H1 (cell line): Measurements from ENCODE around the gene HEPHL1. TPM values are rescaled to one million over a fixed set of nuclear protein-coding genes. Genes with fewer than 3 reads are reported as not detected.

Source experiments
- CTCF ChIA-PET: fragments of 300-600 bp; sonication (Branson Sonifier 250); formaldehyde crosslinking; loops from one replicate; lab custom pipeline; 2021; ENCODE audit not compliant: partially characterized antibody; lab: Charles Lee
- POLR2A ChIA-PET: fragments of 300-600 bp; sonication (Branson Sonifier 250); formaldehyde crosslinking; loops from one replicate; lab custom pipeline; 2021; ENCODE audit warnings: inconsistent platforms; ENCODE audit not compliant: partially characterized antibody; lab: Charles Lee
- DNase-seq, 2 experiments: peaks; one replicate each; pipeline versions ENCODE4 v3.0.0 to v3.0.0-alpha.2; 2010 to 2022; ENCODE audit warnings: low spot score in 2 of 2, low read depth in 1 of 2, mixed read lengths in 1 of 2
- FAIRE-seq: peaks from 2 replicates; lab custom pipeline; 2011; peaks lifted over from hg19 to GRCh38; lab: Jason Lieb, UNC
- H2AFZ ChIP-seq: 2 replicates; pipeline ENCODE4 v1.8.1; 2012; ENCODE audit warnings: low read length, inconsistent platforms
- H2AK5ac ChIP-seq: 2 replicates; pipeline ENCODE4 v1.6.1; 2013; ENCODE audit warnings: low read depth, low read length
- H2BK120ac ChIP-seq: replicated peaks from 2 replicates; pipeline ENCODE3; 2013; ENCODE audit warnings: low read depth, low read length, inconsistent platforms
- H2BK12ac ChIP-seq: 2 replicates; pipeline ENCODE4 v1.6.1; 2013; ENCODE audit warnings: low read depth, low read length
- H2BK15ac ChIP-seq: 2 replicates; pipeline ENCODE4 v1.6.1; 2013; ENCODE audit warnings: low read length
- H2BK20ac ChIP-seq: 2 replicates; pipeline ENCODE4 v1.6.1; 2013; ENCODE audit warnings: low read length
- H2BK5ac ChIP-seq: 2 replicates; pipeline ENCODE4 v1.6.1; 2013; ENCODE audit warnings: low read depth, low read length
- H3K14ac ChIP-seq: 2 replicates; pipeline ENCODE4 v1.6.1; 2013; ENCODE audit warnings: inconsistent platforms; ENCODE audit not compliant: insufficient read length
- H3K18ac ChIP-seq: 2 replicates; pipeline ENCODE4 v1.6.1; 2013; ENCODE audit warnings: low read length; ENCODE audit errors: extremely low read depth
- H3K23ac ChIP-seq: 2 replicates; pipeline ENCODE4 v1.6.1; 2013; ENCODE audit warnings: inconsistent platforms; ENCODE audit not compliant: insufficient read length
- H3K23me2 ChIP-seq: 2 replicates; pipeline ENCODE4 v1.6.1; 2013; ENCODE audit warnings: low read depth, low read length
- H3K27ac ChIP-seq: 2 replicates; pipeline ENCODE4 v1.6.1; 2011; ENCODE audit warnings: low read depth, low read length, inconsistent platforms
- H3K27me3 ChIP-seq, 4 experiments: replicated peaks in 1 of 4; 1 replicate in 1 of 4; 2 replicates in 3 of 4; pipeline versions ENCODE4 v1.6.1 to v1.8.1; 2011 to 2013; ENCODE audit warnings: low read length in 3 of 4, mild to moderate bottlenecking in 3 of 4, inconsistent platforms in 2 of 4, mixed read lengths in 2 of 4, moderate library complexity in 1 of 4; ENCODE audit not compliant: control insufficient read depth in 3 of 4, insufficient read depth in 3 of 4; ENCODE audit errors: extremely low read depth in 1 of 4
- H3K36me3 ChIP-seq, 4 experiments: 2 replicates each; pipeline versions ENCODE4 v1.6.1 to v1.8.1; 2011 to 2013; ENCODE audit warnings: mild to moderate bottlenecking in 4 of 4, low read length in 3 of 4, moderate library complexity in 2 of 4, control low read depth in 1 of 4, inconsistent platforms in 1 of 4; ENCODE audit not compliant: insufficient read depth in 4 of 4, control insufficient read depth in 2 of 4
- H3K4ac ChIP-seq: replicated peaks from 2 replicates; pipeline ENCODE3; 2013; ENCODE audit warnings: low read length, low read depth, mixed read lengths, inconsistent platforms; ENCODE audit not compliant: insufficient read length
- H3K4me1 ChIP-seq, 4 experiments: replicated peaks in 1 of 4; 1 replicate in 1 of 4; 2 replicates in 3 of 4; pipeline versions ENCODE4 v1.6.1 to v1.8.1; 2011 to 2013; ENCODE audit warnings: low read length in 3 of 4, inconsistent platforms in 2 of 4, mixed read lengths in 1 of 4; ENCODE audit not compliant: insufficient read depth in 4 of 4, control insufficient read depth in 3 of 4
- H3K4me2 ChIP-seq, 2 experiments: 2 replicates each; pipeline versions ENCODE4 v1.6.1 to v1.8.1; 2011 to 2013; ENCODE audit warnings: low read depth in 2 of 2, low read length in 2 of 2, control low read depth in 1 of 2, inconsistent platforms in 1 of 2, mild to moderate bottlenecking in 1 of 2; ENCODE audit not compliant: insufficient read depth in 1 of 2
- H3K4me3 ChIP-seq, 4 experiments: fragments of 200-600, 300-600 bp in 1 of 4; sonication (generic), shearing (Covaris generic), sonication (Bioruptor Twin) in 1 of 4; 2 replicates each; pipeline versions ENCODE4 v1.5.1 to v1.8.1; 2011 to 2016; ENCODE audit warnings: low read length in 4 of 4, low read depth in 3 of 4, control low read depth in 2 of 4, inconsistent platforms in 2 of 4, mild to moderate bottlenecking in 2 of 4, mixed read lengths in 1 of 4, moderate library complexity in 1 of 4; ENCODE audit not compliant: insufficient read depth in 2 of 4; ENCODE audit errors: extremely low read depth in 1 of 4
- H3K56ac ChIP-seq: replicated peaks from 2 replicates; pipeline ENCODE3; 2013; ENCODE audit warnings: low read depth, mild to moderate bottlenecking, mixed read lengths, low read length, inconsistent platforms; ENCODE audit not compliant: insufficient read length
- H3K79me1 ChIP-seq: 2 replicates; pipeline ENCODE4 v1.6.1; 2013; ENCODE audit warnings: low read depth, low read length, control low read depth
- H3K79me2 ChIP-seq, 2 experiments: 2 replicates each; pipeline versions ENCODE4 v1.6.1 to v1.8.1; 2012 to 2013; ENCODE audit warnings: low read length in 2 of 2, mild to moderate bottlenecking in 2 of 2, inconsistent platforms in 1 of 2; ENCODE audit not compliant: insufficient read depth in 2 of 2, control insufficient read depth in 1 of 2
- H3K9ac ChIP-seq, 4 experiments: replicated peaks in 1 of 4; 1 replicate in 1 of 4; 2 replicates in 3 of 4; pipeline versions ENCODE4 v1.6.1 to v1.8.1; 2011 to 2013; ENCODE audit warnings: low read depth in 3 of 4, low read length in 3 of 4, control low read depth in 2 of 4, mild to moderate bottlenecking in 2 of 4, moderate library complexity in 2 of 4, inconsistent platforms in 1 of 4; ENCODE audit errors: extremely low read depth in 1 of 4
- H3K9me3 ChIP-seq, 2 experiments: 2 replicates each; pipeline versions ENCODE4 v1.6.1 to v1.8.1; 2012 to 2013; ENCODE audit warnings: mild to moderate bottlenecking in 2 of 2, moderate library complexity in 2 of 2, control low read depth in 1 of 2, inconsistent platforms in 1 of 2, low read depth in 1 of 2, low read length in 1 of 2, mixed read lengths in 1 of 2; ENCODE audit not compliant: insufficient read depth in 2 of 2
- H4K20me1 ChIP-seq, 2 experiments: replicated peaks in 1 of 2; 2 replicates each; pipeline versions ENCODE3 to v1.8.1; 2011 to 2013; ENCODE audit warnings: inconsistent platforms in 2 of 2, low read length in 2 of 2, mild to moderate bottlenecking in 1 of 2; ENCODE audit not compliant: insufficient read depth in 2 of 2, control insufficient read depth in 1 of 2
- H4K5ac ChIP-seq: 2 replicates; pipeline ENCODE4 v1.6.1; 2013; ENCODE audit warnings: low read length, low read depth, mixed read lengths, inconsistent platforms; ENCODE audit not compliant: insufficient read length
- H4K8ac ChIP-seq: 2 replicates; pipeline ENCODE4 v1.8.0; 2013; ENCODE audit warnings: mild to moderate bottlenecking, moderate library complexity, low read length, inconsistent platforms; ENCODE audit not compliant: insufficient read depth; ENCODE audit errors: extremely low read depth
- H4K91ac ChIP-seq: replicated peaks from 2 replicates; pipeline ENCODE3; 2013; ENCODE audit warnings: low read length, mixed read lengths, inconsistent platforms; ENCODE audit not compliant: insufficient read length
- RAD21 ChIP-seq, 2 experiments: IDR thresholded peaks in 1 of 2; conservative IDR thresholded peaks in 1 of 2; 2 replicates each; pipeline ENCODE4 v1.6.1; 2011; ENCODE audit warnings: low read depth in 2 of 2, low read length in 2 of 2, improper control_type of control experiment in 1 of 2, inconsistent platforms in 1 of 2, mild to moderate bottlenecking in 1 of 2, moderate library complexity in 1 of 2
- TEAD4 ChIP-seq: IDR thresholded peaks from 2 replicates; pipeline ENCODE4 v1.6.1; 2012; ENCODE audit warnings: low read depth, low read length, inconsistent platforms, mixed read lengths
- WGBS, 2 experiments: shearing (Covaris generic) in 1 of 2; methylation state at CpG; one replicate each; pipeline versions ENCODE4 v1.1.6 to v1.1.7; 2013 to 2015; ENCODE audit warnings: low lambda C conversion rate in 2 of 2, mixed read lengths in 2 of 2, inconsistent platforms in 1 of 2, low coverage in 1 of 2, missing lambda C conversion rate in 1 of 2; ENCODE audit not compliant: insufficient replicate concordance in 2 of 2, insufficient coverage in 1 of 2, insufficient read length in 1 of 2; ENCODE audit errors: extremely low coverage in 1 of 2, missing lambda C conversion rate in 1 of 2; 5-methylcytosine and 5-hydroxymethylcytosine counted together
- polyA plus RNA-seq, 7 experiments: library from polyadenylated mRNA; depleted of rRNA in 3 of 7; stranded (reverse) in 5 of 7; unstranded in 2 of 7; fragments of >200 nt in 5 of 7; fragments of 200-250 nt in 2 of 7; gene quantifications; 1 replicate in 5 of 7; 2 replicates in 1 of 7; 4 replicates in 1 of 7; pipeline versions ENCODE4 v1.2.1 to v1.2.3, GENCODE V29; 2011 to 2013; ENCODE audit warnings: missing spikeins in 2 of 7, mixed read lengths in 2 of 7
- total RNA-seq: library from RNA; stranded (reverse); fragmentation: NEBNext Ultra II Directional; extraction: Animal tissue kit (Norgen Biotek cat#: 25700); gene quantifications from 2 replicates; pipeline ENCODE4 v1.2.1, GENCODE V29; 2021

HEPHL1 gene
- total and polyA plus RNA-seq, 2 of the 8 experiments (the other 6 are each of a cell fraction or from before 2014, with no cell fraction given): 0.09 to 0.11 TPM

GRCh38 chr11:94139416-94139815, 118.3 kb downstream of the HEPHL1 start:
- no peak overlapping the region for H3K56ac ChIP-seq
- no peak overlapping the region for H2AK5ac ChIP-seq
- H3K79me1 ChIP-seq: peaks cover 15% of the 10 kb centered on the region
- no peaks in the 10 kb centered on the region for H3K9me3 ChIP-seq
- FAIRE-seq (no peak), DNase-seq (no peak)
- H4K5ac ChIP-seq: no peak overlapping the region
- peaks cover 2 to 23% (median 19%) of the 10 kb centered on the region in 4 experiments for H3K4me1 ChIP-seq
- no peak overlapping the region for H2BK15ac ChIP-seq
- H2BK20ac ChIP-seq: no peak overlapping the region
- 82% methylated on average over 4 of the region's 4 CpGs; no CpG with 5 or more reads in 1 of the 2 experiments for WGBS, 2 experiments
- H2BK12ac ChIP-seq: no peak overlapping the region
- TF ChIP-seq TEAD4 (peak; percentile 31; the same call in 1 of the 2 replicates), RAD21 (IDR thresholded peaks at IDR 0.05 in 1 of 2, conservative IDR thresholded peaks at IDR 0.05 in 1 of 2; ENCODE audit: low read depth in 2 of 2, low read length in 2 of 2) (no peak)
- TF ChIP-seq, all 59 proteins: peak for 1
- no peak overlapping the region for H3K9ac ChIP-seq
- peak overlapping the region in 1 of 2 experiments; percentile 41; a peak in 1 of 4 replicates for H3K4me2 ChIP-seq
- H3K23ac ChIP-seq: no peak overlapping the region
- ChIA-PET CTCF (no interaction called here), POLR2A (interaction anchor here (1.9 kb wide), 1 partner anchor 10 kb away, joined by 10 read pairs; the partner anchor contains the start of gene PANX1)
- H3K27ac ChIP-seq: no peak overlapping the region
- H2AFZ ChIP-seq: no peak overlapping the region
- no peak overlapping the region for H3K4me3 ChIP-seq
- H3K27me3 ChIP-seq: no peaks in the 10 kb centered on the region
- peaks cover 35 to 37% of the 10 kb centered on the region in 2 experiments for H4K20me1 ChIP-seq
- peaks cover 0 to 4% (median 0%) of the 10 kb centered on the region in 4 experiments; a peak in 1 of 8 replicates for H3K36me3 ChIP-seq
- H3K4ac ChIP-seq: no peak overlapping the region
- peaks cover 45 to 98% of the 10 kb centered on the region in 2 experiments for H3K79me2 ChIP-seq
- no peak overlapping the region for H2BK5ac ChIP-seq
- H4K91ac ChIP-seq: no peak overlapping the region
- H3K23me2 ChIP-seq: no peaks in the 10 kb centered on the region
- no peak overlapping the region for H2BK120ac ChIP-seq
- no peak overlapping the region for H3K14ac ChIP-seq
- no peak overlapping the region for H3K18ac ChIP-seq
- no peak overlapping the region for H4K8ac ChIP-seq
